ENCODE data around the gene CCL22.

Gene CCL22

GRCh38 chr16:57366544-57367040 lies 8.0 kb downstream of the CCL22 start:
- peaks cover 11% of the 10 kb centered on the region; the same call in 1 of the 2 replicates for H3K27me3 ChIP-seq (replicated peaks; ENCODE audit: insufficient read depth, low read length)
- no peak overlapping the region for H3K4me2 ChIP-seq (ENCODE audit: low read depth, low read length)
- H3K9me3 ChIP-seq (replicated peaks; ENCODE audit: insufficient read depth, low read length) = no peaks in the 10 kb centered on the region
- H3F3A ChIP-seq (ENCODE audit: insufficient read depth, low read length) = no peaks in the 10 kb centered on the region
- H2AFZ ChIP-seq (ENCODE audit: low read length) = no peak overlapping the region
- H3K4me3 ChIP-seq (ENCODE audit: low read length) = no peak overlapping the region
- H3K79me2 ChIP-seq (ENCODE audit: low read length) = no peaks in the 10 kb centered on the region
- no peak for TF ChIP-seq EZH2 (optimal IDR thresholded peaks at IDR 0.05; ENCODE audit: low read depth, low read length)
- TF ChIP-seq CTCF (IDR thresholded peaks at IDR 0.05; ENCODE audit: low read length) = no peak
- no peak for TF ChIP-seq EZH2phosphoT487 (IDR thresholded peaks at IDR 0.05; ENCODE audit: low read length)
- no peak overlapping the region for H3K27ac ChIP-seq (ENCODE audit: low read length)
- DNase-seq = no peak
- H3K9ac ChIP-seq (ENCODE audit: low read length) = no peak overlapping the region
- H3K9me2 ChIP-seq (replicated peaks; ENCODE audit: insufficient read depth, low read length) = no peaks in the 10 kb centered on the region
- no peaks in the 10 kb centered on the region for H3K4me1 ChIP-seq (ENCODE audit: low read length)
- H3K36me3 ChIP-seq (replicated peaks; ENCODE audit: insufficient read depth, low read length) = no peaks in the 10 kb centered on the region
- no peaks in the 10 kb centered on the region for H4K20me1 ChIP-seq (ENCODE audit: insufficient read depth, low read length)

GRCh38 chr16:57367116-57367752 lies 8.7 kb downstream of the CCL22 start:
- Histone ChIP-seq H3K79me2 (ENCODE audit: low read length) (no peaks in the 10 kb centered on the region), H3K9ac (ENCODE audit: low read length) (no peak overlapping the region), H2AFZ (ENCODE audit: low read length) (no peak overlapping the region), H3K27me3 (replicated peaks; ENCODE audit: insufficient read depth, low read length) (peaks cover 16% of the 10 kb centered on the region), H3K4me3 (ENCODE audit: low read length) (no peak overlapping the region), H3K36me3 (replicated peaks; ENCODE audit: insufficient read depth, low read length) (no peaks in the 10 kb centered on the region), H3F3A (ENCODE audit: insufficient read depth, low read length) (no peaks in the 10 kb centered on the region), H3K9me3 (replicated peaks; ENCODE audit: insufficient read depth, low read length) (no peaks in the 10 kb centered on the region), H3K4me1 (ENCODE audit: low read length) (no peaks in the 10 kb centered on the region), H3K9me2 (replicated peaks; ENCODE audit: insufficient read depth, low read length) (no peaks in the 10 kb centered on the region), H3K27ac (ENCODE audit: low read length) (no peak overlapping the region), H4K20me1 (ENCODE audit: insufficient read depth, low read length) (no peaks in the 10 kb centered on the region), H3K4me2 (ENCODE audit: low read depth, low read length) (no peak overlapping the region)
- TF ChIP-seq EZH2 (optimal IDR thresholded peaks at IDR 0.05; ENCODE audit: low read depth, low read length) (no peak), CTCF (IDR thresholded peaks at IDR 0.05; ENCODE audit: low read length) (no peak), EZH2phosphoT487 (IDR thresholded peaks at IDR 0.05; ENCODE audit: low read length) (no peak)
- DNase-seq = no peak

DNA sequence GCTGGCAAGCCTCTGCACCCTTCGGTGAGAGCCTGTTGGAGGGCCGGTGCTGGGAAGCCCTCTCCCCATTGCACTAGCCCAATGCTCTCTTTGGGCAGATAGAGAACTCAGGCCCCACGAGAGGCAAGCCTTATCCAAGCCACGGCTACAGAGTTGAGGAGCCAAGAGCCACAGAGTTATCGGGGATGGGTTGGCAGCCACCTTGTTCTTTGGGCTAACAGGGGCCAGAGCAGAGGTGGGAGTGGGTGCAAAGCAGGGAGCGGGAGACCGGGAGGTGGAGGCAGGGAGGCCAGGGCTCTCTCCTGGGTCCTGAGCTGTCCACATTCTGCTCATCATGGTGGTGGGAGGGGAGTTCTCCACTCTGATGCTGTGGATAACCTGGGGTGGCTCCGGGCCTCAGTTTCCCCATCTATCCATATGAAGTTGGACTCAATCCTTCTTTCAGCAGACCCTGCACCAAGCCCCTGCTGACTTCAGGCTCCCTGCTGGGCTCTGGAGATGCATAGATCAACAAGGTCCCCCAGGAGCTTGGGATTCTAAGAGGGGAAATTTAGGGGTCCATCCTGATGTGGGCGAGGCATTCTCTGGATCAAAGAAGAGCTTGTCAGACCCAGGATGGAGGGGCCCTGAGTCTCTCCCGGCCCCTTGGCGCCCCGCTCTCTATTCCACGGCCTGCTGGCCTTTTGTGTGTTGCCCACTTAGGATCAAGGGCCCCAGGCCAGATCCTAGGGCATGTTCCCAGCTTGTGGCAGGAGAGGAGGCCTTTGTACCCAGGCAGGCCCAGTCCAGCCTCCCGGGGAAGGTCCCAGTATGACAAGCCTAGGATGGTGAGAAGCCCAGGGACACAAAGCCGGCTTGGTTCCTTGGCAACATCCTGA lies 13.2 kb downstream of the CCL22 start:
- Histone ChIP-seq H3K4me3 (ENCODE audit: low read length) (no peak overlapping the region), H3K9ac (ENCODE audit: low read length) (no peak overlapping the region), H3K27me3 (replicated peaks; ENCODE audit: insufficient read depth, low read length) (peaks cover 16% of the 10 kb centered on the region), H3F3A (ENCODE audit: insufficient read depth, low read length) (no peaks in the 10 kb centered on the region), H3K36me3 (replicated peaks; ENCODE audit: insufficient read depth, low read length) (no peaks in the 10 kb centered on the region), H3K9me3 (replicated peaks; ENCODE audit: insufficient read depth, low read length) (no peaks in the 10 kb centered on the region), H3K4me2 (ENCODE audit: low read depth, low read length) (no peak overlapping the region), H3K4me1 (ENCODE audit: low read length) (no peaks in the 10 kb centered on the region), H4K20me1 (ENCODE audit: insufficient read depth, low read length) (no peaks in the 10 kb centered on the region), H2AFZ (ENCODE audit: low read length) (no peak overlapping the region), H3K9me2 (replicated peaks; ENCODE audit: insufficient read depth, low read length) (no peaks in the 10 kb centered on the region), H3K27ac (ENCODE audit: low read length) (no peak overlapping the region), H3K79me2 (ENCODE audit: low read length) (no peaks in the 10 kb centered on the region)
- no peak for DNase-seq
- TF ChIP-seq EZH2phosphoT487 (IDR thresholded peaks at IDR 0.05; ENCODE audit: low read length) = no peak
- no peak for TF ChIP-seq CTCF (IDR thresholded peaks at IDR 0.05; ENCODE audit: low read length)
- TF ChIP-seq EZH2 (optimal IDR thresholded peaks at IDR 0.05; ENCODE audit: low read depth, low read length) = no peak

Data from MM.1S (cell line).